Stimulated activated naive CD4-positive, alpha-beta T cell treated with Interleukin-2 at 50 U/mL for 16 hours (primary cell): ENCODE data around the gene CALHM6.

Experiments
- DNase-seq: peaks from one replicate; lab custom pipeline; 2025; lab: John Stamatoyannopoulos, UW

The CALHM6 gene

DNA sequence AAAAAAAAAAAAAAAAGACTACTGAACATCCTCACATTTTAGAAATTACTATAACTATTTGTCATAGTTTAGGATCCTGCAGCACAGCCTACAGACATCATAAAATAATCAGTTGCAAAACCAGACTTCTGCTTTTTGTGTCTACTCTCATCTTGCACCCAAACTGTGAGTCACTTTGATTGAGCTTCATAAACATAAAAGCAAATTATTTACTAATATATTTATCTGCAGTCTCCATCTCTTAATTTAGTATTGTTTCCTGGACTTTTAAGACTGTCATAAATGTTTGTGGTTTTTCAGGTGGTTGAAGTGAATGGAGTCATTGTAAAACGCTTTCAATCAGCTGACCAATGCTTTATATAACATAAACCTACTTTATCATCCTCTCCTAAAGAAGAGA is 14.8 kb upstream of the CALHM6 start:
- DNase-seq, result no peak

- DNase-seq, result no peak
Measured at GRCh38 chr6:116447052-116447451, 14.1 kb upstream of the CALHM6 start.

DNA sequence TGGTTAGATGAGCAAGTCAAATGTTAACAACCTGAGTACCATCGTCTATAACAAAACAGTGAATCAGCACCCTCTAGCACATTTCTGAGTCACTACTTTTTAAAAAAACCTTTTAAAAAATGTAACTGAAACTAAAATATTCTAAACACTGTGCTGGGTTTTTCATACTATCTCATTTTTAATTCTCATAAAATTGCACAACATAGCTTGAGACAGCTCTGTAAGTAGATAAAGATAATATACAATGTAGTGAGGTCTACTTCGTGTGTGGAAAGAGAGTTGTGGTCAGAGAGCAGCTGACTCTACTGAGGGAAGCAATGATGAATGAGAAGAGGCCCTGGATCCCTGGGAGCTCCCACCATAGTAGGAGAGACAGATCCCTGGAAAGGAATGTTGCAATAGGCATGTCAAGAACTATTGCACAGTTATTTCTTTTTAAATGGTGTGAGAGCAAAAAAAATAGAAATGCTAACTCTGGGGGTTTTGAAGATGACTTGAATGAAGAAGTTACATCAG is 13.6 kb upstream of the CALHM6 start:
- DNase-seq, result no peak

GRCh38 chr6:116449565-116449964 is 11.6 kb upstream of the CALHM6 start:
- DNase-seq, result no peak

DNA sequence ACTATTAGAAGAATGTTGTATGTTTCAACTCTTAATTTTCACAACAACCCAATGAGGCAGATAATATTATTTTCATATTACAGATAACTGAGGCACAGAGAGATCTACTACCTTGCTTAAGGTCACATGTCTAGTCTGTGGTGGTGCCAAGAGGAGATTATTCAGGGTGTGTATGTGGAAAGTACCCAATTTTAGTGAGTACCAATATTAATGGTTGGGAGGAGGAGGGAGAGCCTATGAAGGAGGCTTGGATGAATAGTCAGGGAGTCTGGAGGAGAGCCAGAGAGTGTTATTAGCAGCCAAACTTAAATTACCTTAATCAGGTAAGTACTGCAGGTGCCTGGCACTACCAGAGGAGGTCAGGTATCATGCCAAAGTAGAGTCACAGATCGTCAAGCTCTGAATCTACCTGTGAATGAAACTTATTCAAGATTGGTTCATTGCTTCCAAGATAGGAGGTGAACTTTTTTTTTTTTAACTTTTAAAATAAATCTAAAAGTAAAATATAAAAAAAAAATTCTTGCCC is 10.9 kb upstream of the CALHM6 start:
- DNase-seq, result no peak

- no peak for DNase-seq
Measured at GRCh38 chr6:116450769-116451740, 10.1 kb upstream of the CALHM6 start.

- no peak for DNase-seq
Measured at GRCh38 chr6:116451916-116452315, 9.3 kb upstream of the CALHM6 start.

DNA sequence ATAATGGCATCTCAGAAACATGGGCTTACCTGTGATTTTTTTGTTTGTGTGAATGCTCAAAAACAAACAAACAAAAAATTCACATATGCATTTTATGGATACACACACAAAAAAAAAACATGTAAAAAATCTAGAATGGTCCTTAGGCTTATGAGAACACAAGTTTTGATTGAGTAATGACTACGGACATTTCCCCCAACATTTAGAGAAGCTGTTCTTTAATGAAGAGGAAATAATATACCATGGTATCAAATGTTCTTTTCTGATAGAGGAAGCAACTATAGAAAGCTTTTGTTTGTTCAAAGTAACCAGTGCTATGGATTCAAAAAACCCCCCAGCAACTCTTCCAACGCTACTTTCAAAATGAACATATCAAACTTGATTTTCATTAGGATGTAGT is 8.6 kb upstream of the CALHM6 start:
- DNase-seq, result no peak

- DNase-seq, result no peak
Measured at GRCh38 chr6:116456106-116456505, 5.1 kb upstream of the CALHM6 start.

- DNase-seq, result no peak
Measured at GRCh38 chr6:116456927-116457326, 4.2 kb upstream of the CALHM6 start.

GRCh38 chr6:116458264-116458663 is 2.9 kb upstream of the CALHM6 start:
- DNase-seq, result no peak

DNA sequence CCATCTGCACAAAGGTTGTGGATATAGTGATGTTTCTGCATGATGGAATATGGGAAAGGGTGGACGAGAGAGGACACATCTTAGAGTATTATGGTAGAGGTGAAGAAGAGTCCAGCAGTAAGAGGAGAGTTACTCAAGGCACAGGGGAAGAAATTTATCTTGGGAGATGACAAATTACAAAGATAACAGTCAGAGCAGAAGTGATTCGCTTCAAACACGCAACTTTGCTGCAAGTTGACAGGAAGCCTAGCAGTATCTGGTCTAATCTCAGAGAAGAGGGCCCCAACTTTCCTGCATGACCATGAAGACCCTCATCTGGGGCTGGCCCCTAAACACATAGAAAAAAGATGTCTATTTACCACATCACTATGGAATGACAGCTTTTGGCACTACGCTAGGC is 1.2 kb upstream of the CALHM6 start:
- no peak for DNase-seq

- peak; percentile 9 for DNase-seq
Measured at GRCh38 chr6:116461932-116462885, 1.0 kb downstream of the CALHM6 start.

DNA sequence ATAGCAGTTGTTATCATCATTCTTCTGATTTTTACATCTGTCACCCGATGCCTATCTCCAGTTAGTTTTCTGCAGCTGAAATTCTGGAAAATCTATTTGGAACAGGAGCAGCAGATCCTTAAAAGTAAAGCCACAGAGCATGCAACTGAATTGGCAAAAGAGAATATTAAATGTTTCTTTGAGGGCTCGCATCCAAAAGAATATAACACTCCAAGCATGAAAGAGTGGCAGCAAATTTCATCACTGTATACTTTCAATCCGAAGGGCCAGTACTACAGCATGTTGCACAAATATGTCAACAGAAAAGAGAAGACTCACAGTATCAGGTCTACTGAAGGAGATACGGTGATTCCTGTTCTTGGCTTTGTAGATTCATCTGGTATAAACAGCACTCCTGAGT is 2.1 kb downstream of the CALHM6 start:
- no peak for DNase-seq

DNA sequence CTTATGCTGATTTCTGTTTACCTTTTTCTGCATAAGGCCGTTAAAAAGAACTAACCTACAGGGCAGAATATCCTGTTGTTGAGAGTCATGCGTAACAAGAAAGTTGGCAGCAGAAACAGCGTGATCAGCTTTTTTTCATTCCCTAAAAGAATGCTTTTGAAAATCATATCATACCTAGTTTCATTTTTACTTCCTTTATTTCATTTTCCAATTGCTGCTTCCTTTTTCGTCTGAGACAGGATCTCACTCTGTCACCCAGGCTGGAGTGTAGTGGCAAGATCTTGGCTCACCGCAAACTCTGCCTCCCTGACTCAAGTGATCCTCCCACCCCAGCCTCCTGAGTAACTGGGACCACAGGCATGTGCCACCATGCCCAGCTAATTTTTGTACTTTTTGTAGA is 4.1 kb downstream of the CALHM6 start:
- DNase-seq, result no peak

DNA sequence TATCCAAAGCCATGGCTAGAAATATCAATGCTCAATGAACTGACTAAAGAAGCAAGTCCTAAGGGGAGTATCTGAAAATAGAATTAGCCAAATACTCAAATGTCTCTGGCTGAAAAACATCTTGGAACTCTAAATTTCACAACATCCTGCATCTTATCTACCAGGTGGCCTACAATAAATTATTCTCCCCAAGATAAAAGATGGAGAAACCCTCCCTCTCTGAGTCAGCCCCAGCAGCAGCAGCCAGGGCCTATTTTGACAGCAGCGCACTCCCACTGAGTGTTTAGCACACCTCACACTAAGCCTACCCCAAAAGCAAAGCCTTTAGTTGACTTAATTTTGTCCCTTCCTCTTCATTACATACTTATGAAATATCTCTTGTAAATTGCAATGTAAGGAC is 5.9 kb downstream of the CALHM6 start:
- DNase-seq, result no peak

DNA sequence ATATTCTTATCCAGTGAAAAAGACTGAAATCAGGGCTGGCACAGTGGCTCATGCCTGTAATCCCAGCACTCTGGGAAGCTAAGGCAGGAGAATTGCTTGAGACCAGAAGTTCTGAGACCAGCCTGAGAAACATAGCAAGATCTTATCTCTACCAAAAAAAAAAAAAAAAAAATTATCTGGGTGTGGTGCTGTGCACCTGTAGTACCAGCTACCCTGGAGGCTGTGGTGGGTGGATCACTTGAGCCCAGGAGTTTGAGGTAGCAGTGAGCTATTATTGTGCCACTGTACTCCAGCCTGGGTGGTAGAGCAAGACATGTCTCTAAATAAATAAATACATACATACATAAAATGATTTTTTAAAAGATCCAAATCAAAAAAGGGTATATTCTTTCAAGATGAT is 6.3 kb downstream of the CALHM6 start:
- DNase-seq, result no peak

DNA sequence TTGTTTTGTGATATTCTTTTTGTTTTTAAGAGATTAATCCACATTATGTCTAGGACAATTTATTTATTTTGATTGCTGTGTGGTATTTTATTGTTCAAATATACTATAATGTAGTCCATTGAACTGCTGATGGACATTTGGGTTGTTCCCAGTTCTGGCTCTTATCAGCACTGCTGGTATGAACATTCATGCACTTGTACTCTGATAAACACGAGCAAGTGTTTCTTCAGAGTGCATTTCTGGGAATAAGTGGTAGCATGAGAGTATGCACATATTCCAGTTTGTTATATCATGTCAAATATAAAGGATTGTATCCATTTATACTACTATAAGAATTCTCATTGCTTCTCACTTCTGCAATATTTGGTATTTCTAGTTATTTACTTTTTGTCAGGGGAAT is 7.1 kb downstream of the CALHM6 start:
- no peak for DNase-seq

GRCh38 chr6:116471531-116471930 is 10.4 kb downstream of the CALHM6 start:
- DNase-seq, result no peak

GRCh38 chr6:116472706-116473105 is 11.5 kb downstream of the CALHM6 start:
- no peak for DNase-seq

- DNase-seq, result no peak
Measured at GRCh38 chr6:116475141-116475540, 14.0 kb downstream of the CALHM6 start.

DNA sequence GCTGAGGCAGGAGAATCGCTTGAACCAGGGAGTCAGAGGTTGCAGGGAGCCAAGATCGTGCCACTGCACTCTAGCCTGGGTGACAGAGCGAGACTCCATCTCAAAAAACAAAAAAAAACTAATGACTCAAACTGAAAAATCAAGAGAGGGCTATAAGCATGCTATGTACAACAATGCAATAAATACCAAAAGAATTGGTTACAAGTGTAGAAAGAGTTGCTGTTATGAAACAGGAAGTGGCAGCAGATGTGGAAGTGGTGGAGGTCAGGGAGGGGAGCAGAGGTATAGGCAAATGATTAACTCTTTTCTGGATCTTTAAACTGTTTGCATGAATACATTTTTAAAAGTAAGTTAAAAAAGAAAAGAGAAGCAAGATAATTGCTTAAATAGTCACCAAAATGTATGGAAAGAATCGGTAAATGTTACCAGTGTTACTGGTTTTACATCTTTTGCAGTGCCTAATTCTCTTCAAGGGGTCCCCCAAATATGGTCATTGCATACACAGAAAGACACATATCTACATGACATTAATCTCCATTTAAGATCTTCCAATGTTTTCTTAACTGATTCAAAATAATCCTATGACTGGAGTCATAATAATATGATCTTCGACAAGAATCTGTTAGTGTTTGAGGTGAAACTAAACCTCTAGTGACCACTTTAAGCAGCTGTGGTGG is 15.0 kb downstream of the CALHM6 start:
- DNase-seq, result no peak
